PC-3 (cell line): ENCODE measurements around the gene SFT2D1. TPM values are rescaled to one million over a fixed set of nuclear protein-coding genes. Genes with fewer than 3 reads are reported as not detected.

Source experiments
- ATAC-seq: fragments of 200-7000 bp; cut with Tn5 transposase; 2 replicates; pipeline ENCODE4 v1.9.1; 2020; ENCODE audit warnings: mild to moderate bottlenecking, moderate library complexity
- BruUV-seq: library from RNA; stranded (reverse); fragments of 400-500 nt; replicated peaks from 2 replicates; lab custom pipeline; 2021; lab: Mats Ljungman, UMichigan
- CTCF ChIA-PET: fragments of 300-600 bp; sonication (Branson Sonifier 250); formaldehyde crosslinking; loops from one replicate; lab custom pipeline; 2022; ENCODE audit warnings: antibody characterized with exemption; lab: Charles Lee
- POLR2A ChIA-PET: fragments of 300-600 bp; sonication (Branson Sonifier 250); formaldehyde crosslinking; loops from one replicate; lab custom pipeline; 2022; ENCODE audit warnings: antibody characterized with exemption; ENCODE audit not compliant: unreplicated experiment; lab: Charles Lee
- DNase-seq: peaks from one replicate; pipeline ENCODE4 v3.0.0-alpha.2; 2015
- H2AFZ ChIP-seq: fragments of 300-600 bp; sonication (generic); 2 replicates; pipeline ENCODE4 v1.6.0; 2016; ENCODE audit warnings: antibody characterized with exemption, low read length
- H3F3A ChIP-seq: fragments of 300-600 bp; sonication (generic); one replicate; pipeline ENCODE4 v1.6.0; 2017; ENCODE audit warnings: antibody characterized with exemption, low read length, control low read depth, mild to moderate bottlenecking; ENCODE audit not compliant: unreplicated experiment
- H3K27ac ChIP-seq: fragments of 300-600 bp; sonication (generic); 2 replicates; pipeline ENCODE4 v1.5.1; 2016; ENCODE audit warnings: mild to moderate bottlenecking, low read length
- H3K27me3 ChIP-seq: fragments of 300-600 bp; sonication (generic); 2 replicates; pipeline ENCODE4 v1.6.1; 2016; ENCODE audit warnings: low read length, mixed read lengths
- H3K36me3 ChIP-seq: fragments of 300-600 bp; sonication (generic); 2 replicates; pipeline ENCODE4 v1.6.1; 2016; ENCODE audit warnings: low read depth, mixed run types, low read length, mixed read lengths
- H3K4me1 ChIP-seq: fragments of 300-600 bp; sonication (generic); 2 replicates; pipeline ENCODE4 v1.5.1; 2016; ENCODE audit warnings: low read length; ENCODE audit not compliant: insufficient read depth
- H3K4me2 ChIP-seq: fragments of 300-600 bp; sonication (generic); 2 replicates; pipeline ENCODE4 v1.6.0; 2016; ENCODE audit warnings: low read length
- H3K4me3 ChIP-seq: fragments of 300-600 bp; sonication (generic); 2 replicates; pipeline ENCODE4 v1.5.1; 2016; ENCODE audit warnings: mild to moderate bottlenecking, low read length, mixed read lengths
- H3K79me2 ChIP-seq: fragments of 300-600 bp; sonication (generic); 2 replicates; pipeline ENCODE4 v1.6.1; 2017; ENCODE audit warnings: low read length, mixed read lengths
- H3K9ac ChIP-seq: fragments of 300-600 bp; sonication (generic); 2 replicates; pipeline ENCODE4 v1.6.0; 2016; ENCODE audit warnings: mild to moderate bottlenecking, low read length
- H3K9me2 ChIP-seq: fragments of 300-600 bp; sonication (generic); replicated peaks from 2 replicates; pipeline ENCODE4 v1.6.1; 2016; ENCODE audit warnings: mixed run types, low read length, mixed read lengths
- H3K9me3 ChIP-seq: fragments of 300-600 bp; sonication (generic); 2 replicates; pipeline ENCODE4 v1.6.1; 2016; ENCODE audit warnings: low read length, mixed read lengths
- H4K20me1 ChIP-seq: fragments of 300-600 bp; sonication (generic); 2 replicates; pipeline ENCODE4 v1.6.1; 2016; ENCODE audit warnings: low read length, mixed read lengths
- EZH2 ChIP-seq: fragments of 300-600 bp; sonication (generic); IDR thresholded peaks from one replicate; pipeline ENCODE4 v1.6.1; 2017; ENCODE audit warnings: antibody characterized with exemption, mild to moderate bottlenecking, low read length; ENCODE audit not compliant: unreplicated experiment
- EZH2phosphoT487 ChIP-seq: fragments of 300-600 bp; sonication (generic); IDR thresholded peaks from 2 replicates; pipeline ENCODE4 v1.6.1; 2018; ENCODE audit warnings: mild to moderate bottlenecking, antibody characterized with exemption, low read length, borderline replicate concordance
- intact Hi-C: fragments of 100-400 bp; cut with micrococcal nuclease; formaldehyde crosslinking; loops from 2 replicates; pipeline ENCODE4 v1.9.0; 2023
- total RNA-seq: library from RNA; depleted of rRNA; stranded (reverse); fragments of >200 nt; gene quantifications from 2 replicates; pipeline ENCODE4 v1.2.3, GENCODE V29; 2014
- TF ChIP-seq, protein P1 (sequence below): fragments of 300-600 bp; sonication (generic); conservative IDR thresholded peaks from 2 replicates; pipeline ENCODE4 v1.5.1; 2017; ENCODE audit warnings: antibody characterized with exemption, low read depth, mild to moderate bottlenecking, low read length

The SFT2D1 gene
- total RNA-seq, 1 experiment from 2014 or later = 28.0 TPM

DNA sequence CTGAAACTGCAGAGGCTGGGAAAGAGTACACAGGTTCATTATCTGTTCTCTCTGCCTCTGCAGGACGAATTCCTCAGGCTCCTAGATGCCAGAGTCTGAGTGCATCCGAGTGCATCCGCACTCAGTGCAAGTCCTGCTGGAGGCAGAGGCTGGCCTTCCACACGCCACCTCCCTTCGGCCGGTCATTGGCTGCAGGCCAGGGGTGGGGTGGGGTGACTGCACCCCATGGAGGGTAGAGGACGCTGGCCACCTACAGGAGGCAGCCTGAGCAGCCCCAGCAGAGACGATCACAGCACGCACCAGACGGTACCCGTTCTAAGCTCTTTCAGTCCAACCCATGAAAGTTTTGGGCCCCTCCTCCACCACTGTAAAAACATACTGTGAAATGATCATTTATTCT lies 11.7 kb downstream of the SFT2D1 start:
- no peaks in the 10 kb centered on the region for H3K27me3 ChIP-seq
- ChIA-PET CTCF (no interaction called here), POLR2A (no interaction called here)
- H3K9me3 ChIP-seq = no peaks in the 10 kb centered on the region
- H3K27ac ChIP-seq = no peak overlapping the region
- no peak for DNase-seq
- H3K4me3 ChIP-seq = no peak overlapping the region
- H4K20me1 ChIP-seq = no peaks in the 10 kb centered on the region
- no peaks in the 10 kb centered on the region for H3K9me2 ChIP-seq
- H3K79me2 ChIP-seq = peaks cover 32% of the 10 kb centered on the region
- H3K4me1 ChIP-seq = no peaks in the 10 kb centered on the region
- ATAC-seq = no peak
- no peaks in the 10 kb centered on the region; the same call in 1 of the 2 replicates for H3K36me3 ChIP-seq
- TF ChIP-seq, protein P1, sequence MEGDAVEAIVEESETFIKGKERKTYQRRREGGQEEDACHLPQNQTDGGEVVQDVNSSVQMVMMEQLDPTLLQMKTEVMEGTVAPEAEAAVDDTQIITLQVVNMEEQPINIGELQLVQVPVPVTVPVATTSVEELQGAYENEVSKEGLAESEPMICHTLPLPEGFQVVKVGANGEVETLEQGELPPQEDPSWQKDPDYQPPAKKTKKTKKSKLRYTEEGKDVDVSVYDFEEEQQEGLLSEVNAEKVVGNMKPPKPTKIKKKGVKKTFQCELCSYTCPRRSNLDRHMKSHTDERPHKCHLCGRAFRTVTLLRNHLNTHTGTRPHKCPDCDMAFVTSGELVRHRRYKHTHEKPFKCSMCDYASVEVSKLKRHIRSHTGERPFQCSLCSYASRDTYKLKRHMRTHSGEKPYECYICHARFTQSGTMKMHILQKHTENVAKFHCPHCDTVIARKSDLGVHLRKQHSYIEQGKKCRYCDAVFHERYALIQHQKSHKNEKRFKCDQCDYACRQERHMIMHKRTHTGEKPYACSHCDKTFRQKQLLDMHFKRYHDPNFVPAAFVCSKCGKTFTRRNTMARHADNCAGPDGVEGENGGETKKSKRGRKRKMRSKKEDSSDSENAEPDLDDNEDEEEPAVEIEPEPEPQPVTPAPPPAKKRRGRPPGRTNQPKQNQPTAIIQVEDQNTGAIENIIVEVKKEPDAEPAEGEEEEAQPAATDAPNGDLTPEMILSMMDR = no peak
- TF ChIP-seq EZH2 (no peak), EZH2phosphoT487 (no peak)
- H2AFZ ChIP-seq = no peak overlapping the region
- H3F3A ChIP-seq = no peaks in the 10 kb centered on the region
- no peak overlapping the region for H3K4me2 ChIP-seq
- H3K9ac ChIP-seq = no peak overlapping the region
- intact Hi-C loops = no loop called here
- no TSS peak for BruUV-seq

- no peaks in the 10 kb centered on the region for H3K9me3 ChIP-seq
- no peak overlapping the region for H3K4me2 ChIP-seq
- no peaks in the 10 kb centered on the region for H3K4me1 ChIP-seq
- 0 out of 2 replicates have a peak, but pooled peaks cover 3% of the 10 kb centered on the region for H3K79me2 ChIP-seq
- no peaks in the 10 kb centered on the region; the same call in 1 of the 2 replicates for H3K36me3 ChIP-seq
- no peak overlapping the region for H3K27ac ChIP-seq
- H2AFZ ChIP-seq = no peak overlapping the region
- no peaks in the 10 kb centered on the region for H3K27me3 ChIP-seq
- H3K9ac ChIP-seq = no peak overlapping the region
- intact Hi-C loops = no loop called here
- ChIA-PET CTCF (no interaction called here), POLR2A (no interaction called here)
- BruUV-seq = no TSS peak
- TF ChIP-seq EZH2phosphoT487 (no peak), EZH2 (no peak)
- TF ChIP-seq, protein P1 = no peak
- no peaks in the 10 kb centered on the region for H3F3A ChIP-seq
- H4K20me1 ChIP-seq = no peaks in the 10 kb centered on the region
- ATAC-seq = no peak
- no peaks in the 10 kb centered on the region for H3K9me2 ChIP-seq
- no peak overlapping the region for H3K4me3 ChIP-seq
- no peak for DNase-seq
Observed at GRCh38 chr6:166325383-166326042, 16.8 kb downstream of the SFT2D1 start.

DNA sequence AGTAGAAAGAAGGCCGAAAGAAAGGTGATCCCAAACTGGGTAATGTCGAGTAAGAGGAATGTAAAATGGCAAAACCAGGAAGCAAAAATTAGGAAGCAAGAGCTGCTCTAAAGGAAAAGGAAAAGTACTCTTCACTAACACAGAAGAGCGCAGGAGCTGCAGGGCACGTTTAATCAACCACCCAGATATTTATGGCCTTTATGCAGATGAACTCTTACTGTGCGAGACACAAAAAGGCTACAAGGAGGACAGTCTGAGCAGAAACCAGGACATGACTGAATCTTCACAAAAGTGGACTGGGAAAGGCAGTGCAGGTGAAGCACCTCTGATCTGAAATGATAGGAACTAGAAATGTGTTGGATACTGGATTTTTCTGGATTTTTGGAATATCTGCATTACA lies 18.9 kb downstream of the SFT2D1 start:
- Histone ChIP-seq H3K79me2 (no peaks in the 10 kb centered on the region), H3K9me3 (no peaks in the 10 kb centered on the region), H3K4me1 (no peaks in the 10 kb centered on the region), H3K9me2 (no peaks in the 10 kb centered on the region), H3K27me3 (no peaks in the 10 kb centered on the region), H3K4me2 (no peak overlapping the region), H2AFZ (no peak overlapping the region), H3K4me3 (no peak overlapping the region), H3K9ac (no peak overlapping the region), H3K36me3 (peaks cover 3% of the 10 kb centered on the region; the same call in 1 of the 2 replicates), H4K20me1 (no peaks in the 10 kb centered on the region), H3F3A (no peaks in the 10 kb centered on the region), H3K27ac (no peak overlapping the region)
- intact Hi-C loops = no loop called here
- DNase-seq = no peak
- ATAC-seq = no peak
- no TSS peak for BruUV-seq
- POLR2A ChIA-PET = no interaction called here
- TF ChIP-seq EZH2 = no peak
- no peak for TF ChIP-seq EZH2phosphoT487
- TF ChIP-seq, protein P1 = no peak
- CTCF ChIA-PET = no interaction called here
